ENCODE data around the gene GKN1. TPM values are rescaled to one million over a fixed set of nuclear protein-coding genes. Genes with fewer than 3 reads are reported as not detected.

GKN1 gene
- total RNA-seq, 2 experiments from 2014 or later: not detected

DNA sequence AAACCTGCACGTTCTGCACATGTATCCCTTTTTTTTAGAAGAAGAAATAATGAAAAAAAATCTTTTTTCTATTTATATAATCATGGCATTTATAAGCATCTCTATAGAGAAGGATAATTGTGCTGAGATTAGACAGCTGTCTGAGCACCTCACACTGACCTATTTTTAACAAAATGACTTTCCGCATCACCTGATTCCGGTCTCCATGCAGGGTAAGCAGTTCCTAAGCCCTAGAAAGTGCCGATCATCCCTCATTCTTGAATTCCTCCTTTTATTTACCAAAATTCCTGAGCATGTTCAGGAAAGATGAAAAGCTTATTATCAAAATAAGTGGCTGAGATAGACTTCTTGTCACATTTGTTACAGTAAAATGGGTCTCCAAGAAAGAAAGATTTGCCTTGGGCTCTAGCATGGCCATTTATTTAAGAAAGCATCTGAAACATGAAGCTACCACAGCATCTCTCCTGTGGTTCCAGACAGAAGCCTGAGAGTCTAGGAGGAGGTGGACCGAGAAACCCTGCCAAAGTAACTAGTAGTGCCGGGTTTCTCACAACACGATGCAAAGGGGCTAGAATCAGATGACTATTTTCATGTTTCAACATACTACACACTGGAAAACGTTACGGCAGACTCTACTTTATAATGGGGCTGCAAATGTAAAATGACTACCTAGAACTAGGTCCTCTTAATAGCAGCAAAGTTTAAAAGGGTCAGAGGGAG lies 670 bp downstream of the GKN1 start:
- DNase-seq (no peak), ATAC-seq (ENCODE audit: poor library complexity) (no peak)
- peaks cover 33% of the 10 kb centered on the region for H3K27me3 Mint-ChIP-seq
- ChIA-PET POLR2A (no interaction called here), CTCF (no interaction called here)
- Histone ChIP-seq H3K4me3 (ENCODE audit: low read length) (no peak overlapping the region), H3K36me3 (ENCODE audit: insufficient read depth, low read length) (no peaks in the 10 kb centered on the region), H3K4me1 (ENCODE audit: insufficient read depth, low read length) (no peaks in the 10 kb centered on the region), H3K27me3 (ENCODE audit: control insufficient read depth in 1 of 2, insufficient read depth in 2 of 2, low read length in 2 of 2) (peaks cover 11 to 27% of the 10 kb centered on the region in 2 experiments), H3K9me3 (ENCODE audit: control insufficient read depth in 1 of 2, insufficient read depth in 1 of 2, low read length in 2 of 2) (no peaks in the 10 kb centered on the region), H3K27ac (ENCODE audit: low read depth in 1 of 2, low read length in 2 of 2) (no peak overlapping the region)
- H3K4me3 Mint-ChIP-seq: no peak overlapping the region
- intact Hi-C loops (cut with DNase I, micrococcal nuclease): no loop called here
- no peak overlapping the region for H3K27ac Mint-ChIP-seq
- TF ChIP-seq, protein P1, sequence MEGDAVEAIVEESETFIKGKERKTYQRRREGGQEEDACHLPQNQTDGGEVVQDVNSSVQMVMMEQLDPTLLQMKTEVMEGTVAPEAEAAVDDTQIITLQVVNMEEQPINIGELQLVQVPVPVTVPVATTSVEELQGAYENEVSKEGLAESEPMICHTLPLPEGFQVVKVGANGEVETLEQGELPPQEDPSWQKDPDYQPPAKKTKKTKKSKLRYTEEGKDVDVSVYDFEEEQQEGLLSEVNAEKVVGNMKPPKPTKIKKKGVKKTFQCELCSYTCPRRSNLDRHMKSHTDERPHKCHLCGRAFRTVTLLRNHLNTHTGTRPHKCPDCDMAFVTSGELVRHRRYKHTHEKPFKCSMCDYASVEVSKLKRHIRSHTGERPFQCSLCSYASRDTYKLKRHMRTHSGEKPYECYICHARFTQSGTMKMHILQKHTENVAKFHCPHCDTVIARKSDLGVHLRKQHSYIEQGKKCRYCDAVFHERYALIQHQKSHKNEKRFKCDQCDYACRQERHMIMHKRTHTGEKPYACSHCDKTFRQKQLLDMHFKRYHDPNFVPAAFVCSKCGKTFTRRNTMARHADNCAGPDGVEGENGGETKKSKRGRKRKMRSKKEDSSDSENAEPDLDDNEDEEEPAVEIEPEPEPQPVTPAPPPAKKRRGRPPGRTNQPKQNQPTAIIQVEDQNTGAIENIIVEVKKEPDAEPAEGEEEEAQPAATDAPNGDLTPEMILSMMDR (IDR thresholded peaks at IDR 0.05): no peak
- no peaks in the 10 kb centered on the region for H3K4me1 Mint-ChIP-seq (ENCODE audit: low read depth)
- no peaks in the 10 kb centered on the region for H3K36me3 Mint-ChIP-seq (ENCODE audit: low read depth)
- H3K9me3 Mint-ChIP-seq: no peaks in the 10 kb centered on the region

DNA sequence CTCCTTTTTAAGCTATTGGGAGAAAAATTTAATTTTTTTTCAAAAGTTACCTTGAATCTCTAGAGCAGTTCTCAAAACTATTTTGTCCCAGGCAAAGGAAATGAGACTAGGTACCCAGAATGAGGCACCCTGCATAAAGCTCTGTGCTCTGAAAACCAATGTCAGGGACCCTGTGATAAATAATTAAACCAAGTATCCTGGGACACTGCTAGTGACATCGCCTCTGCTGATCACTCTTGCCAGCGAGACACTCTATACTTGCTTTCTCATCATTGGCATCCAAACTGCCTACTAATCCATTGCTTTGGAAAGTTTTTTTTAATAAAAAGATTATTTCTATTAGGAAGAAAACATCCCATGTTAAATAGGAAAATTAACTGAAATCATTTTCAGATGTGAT lies 1.4 kb downstream of the GKN1 start:
- DNase-seq (no peak), ATAC-seq (ENCODE audit: poor library complexity) (no peak)
- TF ChIP-seq, protein P1 (IDR thresholded peaks at IDR 0.05): no peak
- H3K9me3 ChIP-seq (ENCODE audit: control insufficient read depth in 1 of 2, insufficient read depth in 1 of 2, low read length in 2 of 2): no peaks in the 10 kb centered on the region
- H3K27ac ChIP-seq (ENCODE audit: low read depth in 1 of 2, low read length in 2 of 2): no peak overlapping the region
- no peaks in the 10 kb centered on the region for H3K4me1 ChIP-seq (ENCODE audit: insufficient read depth, low read length)
- no peak overlapping the region for H3K4me3 ChIP-seq (ENCODE audit: low read length)
- POLR2A ChIA-PET: no interaction called here
- Mint-ChIP-seq H3K36me3 (ENCODE audit: low read depth) (no peaks in the 10 kb centered on the region), H3K4me1 (ENCODE audit: low read depth) (no peaks in the 10 kb centered on the region), H3K9me3 (no peaks in the 10 kb centered on the region), H3K4me3 (no peak overlapping the region), H3K27ac (no peak overlapping the region), H3K27me3 (peaks cover 35% of the 10 kb centered on the region)
- peaks cover 11 to 29% of the 10 kb centered on the region in 2 experiments for H3K27me3 ChIP-seq (ENCODE audit: control insufficient read depth in 1 of 2, insufficient read depth in 2 of 2, low read length in 2 of 2)
- CTCF ChIA-PET: no interaction called here
- intact Hi-C loops (cut with DNase I, micrococcal nuclease): no loop called here
- H3K36me3 ChIP-seq (ENCODE audit: insufficient read depth, low read length): no peaks in the 10 kb centered on the region

DNA sequence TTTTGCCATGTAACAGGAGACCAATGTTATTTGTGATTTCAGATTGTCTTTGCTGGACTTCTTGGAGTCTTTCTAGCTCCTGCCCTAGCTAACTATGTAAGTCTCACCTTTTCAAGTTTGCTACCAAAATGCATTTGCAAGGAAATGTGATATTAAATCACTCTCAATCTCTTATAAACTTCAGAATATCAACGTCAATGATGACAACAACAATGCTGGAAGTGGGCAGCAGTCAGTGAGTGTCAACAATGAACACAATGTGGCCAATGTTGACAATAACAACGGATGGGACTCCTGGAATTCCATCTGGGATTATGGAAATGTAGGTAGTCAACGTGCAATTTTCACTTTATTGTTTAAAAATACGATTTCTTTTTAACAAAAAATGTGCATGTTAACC lies 3.0 kb downstream of the GKN1 start:
- Histone ChIP-seq H3K9me3 (ENCODE audit: control insufficient read depth in 1 of 2, insufficient read depth in 1 of 2, low read length in 2 of 2) (no peaks in the 10 kb centered on the region), H3K36me3 (ENCODE audit: insufficient read depth, low read length) (no peaks in the 10 kb centered on the region), H3K4me3 (ENCODE audit: low read length) (no peak overlapping the region), H3K4me1 (ENCODE audit: insufficient read depth, low read length) (no peaks in the 10 kb centered on the region), H3K27me3 (ENCODE audit: control insufficient read depth in 1 of 2, insufficient read depth in 2 of 2, low read length in 2 of 2) (peaks cover 14 to 29% of the 10 kb centered on the region in 2 experiments), H3K27ac (ENCODE audit: low read depth in 1 of 2, low read length in 2 of 2) (no peak overlapping the region)
- no peak overlapping the region for H3K27ac Mint-ChIP-seq
- TF ChIP-seq, protein P1 (IDR thresholded peaks at IDR 0.05): no peak
- no peaks in the 10 kb centered on the region for H3K4me1 Mint-ChIP-seq (ENCODE audit: low read depth)
- POLR2A ChIA-PET: no interaction called here
- ATAC-seq (ENCODE audit: poor library complexity) (no peak), DNase-seq (no peak)
- no peaks in the 10 kb centered on the region for H3K9me3 Mint-ChIP-seq
- H3K36me3 Mint-ChIP-seq (ENCODE audit: low read depth): no peaks in the 10 kb centered on the region
- peaks cover 45% of the 10 kb centered on the region for H3K27me3 Mint-ChIP-seq
- CTCF ChIA-PET: no interaction called here
- intact Hi-C loops (cut with DNase I, micrococcal nuclease): no loop called here
- H3K4me3 Mint-ChIP-seq: no peak overlapping the region

All from CD4-positive, alpha-beta T cell (primary cell).